GM19238 (cell line): Measurements from ENCODE around the gene AAMDC.
A peak's percentile ranks its signal among the peaks of the same experiment; 100 is the strongest.

ENCODE experiments used
- DNase-seq: peaks from one replicate; pipeline ENCODE4 v3.0.0; 2011; ENCODE audit warnings: low spot score; ENCODE audit not compliant: insufficient read length

Gene AAMDC

DNA sequence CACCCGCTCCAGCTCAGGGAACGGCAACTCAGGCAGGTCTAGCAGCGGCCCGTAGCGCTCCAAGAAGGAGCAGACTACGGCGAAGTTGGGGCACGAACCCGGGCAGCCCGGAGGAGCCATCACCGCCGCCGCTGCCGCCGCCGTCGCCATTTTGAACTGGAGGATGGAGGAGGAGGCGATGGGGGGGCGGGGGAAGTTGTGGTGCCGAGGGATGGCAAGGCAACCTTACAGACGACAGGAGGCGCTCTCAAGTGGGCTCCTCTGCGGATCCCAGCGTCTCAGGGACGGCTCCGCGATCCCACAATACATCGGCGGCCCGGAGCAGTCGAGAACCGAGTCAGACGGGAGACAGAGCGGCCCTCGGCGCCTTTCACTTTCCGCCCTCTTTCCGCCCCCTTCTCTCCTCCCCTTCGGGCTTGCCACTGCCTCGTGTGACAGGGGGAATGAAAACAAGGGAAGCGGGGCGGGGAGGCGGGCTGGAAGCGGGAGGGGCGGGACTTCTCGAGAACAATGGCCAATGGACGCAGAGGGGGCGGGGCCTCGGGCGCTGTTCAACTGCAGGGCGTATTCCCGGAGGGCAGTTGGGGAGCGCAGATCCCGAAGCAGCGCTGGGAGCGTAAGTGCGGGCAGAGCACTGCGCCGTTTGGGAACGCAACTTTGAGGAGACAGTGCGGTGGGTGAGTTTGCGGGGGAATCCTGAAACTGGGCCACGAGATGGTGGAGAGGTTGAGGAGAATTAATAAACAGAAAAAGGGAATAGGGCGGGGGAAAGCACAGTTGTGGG is at the start of gene AAMDC, which contains the start of gene RSF1:
Gene AAMDC (plus strand): TSS at position 580 of the 784 bp plus-strand sequence. CDS start 21,353 bp downstream, outside the sequence.
Gene RSF1 (minus strand): TSS at position 158 of the 784 bp plus-strand sequence. CDS start 8 bp downstream, at position 150.
- peak; percentile 88 for DNase-seq

DNA sequence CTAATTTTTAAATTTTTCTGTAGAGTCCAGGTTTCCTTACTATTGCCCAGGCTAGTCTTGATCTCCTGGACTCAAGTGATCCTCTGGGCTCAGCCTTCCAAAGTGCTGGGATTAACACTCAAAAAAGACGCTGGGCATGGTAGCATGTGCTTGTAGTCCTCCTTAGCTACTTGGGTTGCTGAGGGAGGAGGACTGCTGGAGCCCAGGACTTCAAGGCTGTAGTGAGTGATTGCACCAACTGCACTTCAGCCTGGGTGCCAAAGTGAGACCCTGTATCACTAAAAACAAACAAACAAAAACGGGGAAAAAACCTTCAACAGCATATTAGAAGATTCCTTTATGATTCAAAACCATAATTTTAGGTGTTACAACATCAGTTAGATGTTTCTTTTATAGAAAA is 45.0 kb upstream of the AAMDC start:
- no peak for DNase-seq

DNA sequence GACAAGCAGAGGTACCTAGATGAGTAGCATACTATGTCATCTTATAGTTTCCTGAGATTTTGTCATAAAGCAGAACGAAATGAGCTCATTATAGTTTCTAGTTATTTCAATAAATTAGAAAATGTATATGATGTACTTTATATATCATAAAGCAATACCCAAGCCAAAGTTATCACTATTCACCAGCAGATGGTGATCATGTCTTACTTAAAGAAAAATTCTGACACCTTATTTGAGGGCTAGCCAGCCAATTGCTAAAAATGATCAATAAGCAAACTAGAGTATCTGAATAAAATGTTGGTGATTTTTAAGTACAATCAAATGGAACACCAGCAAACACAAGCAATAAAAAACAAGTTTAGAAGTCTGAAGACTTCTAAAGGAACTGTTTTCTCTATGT is 44.5 kb upstream of the AAMDC start:
- no peak for DNase-seq

DNA sequence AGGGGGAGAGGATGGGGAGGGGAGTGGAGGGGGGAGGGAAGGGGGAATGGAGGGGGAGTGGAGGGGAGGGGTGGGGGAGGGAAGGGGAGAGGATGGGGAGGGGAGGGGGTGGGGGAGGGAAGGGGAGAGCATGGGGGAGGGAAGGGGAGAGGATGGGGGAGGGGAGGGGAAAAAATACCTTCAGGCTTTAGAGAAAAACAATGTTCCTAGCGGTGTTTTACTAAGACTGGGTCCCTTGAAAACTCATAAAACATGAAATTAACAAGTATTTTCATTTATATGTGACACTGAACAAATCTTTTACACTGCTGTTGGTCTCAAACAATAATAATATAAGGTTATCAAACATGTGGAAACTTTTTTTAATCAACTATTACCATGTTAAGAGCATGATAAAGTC is 42.8 kb upstream of the AAMDC start:
- DNase-seq, result no peak

DNA sequence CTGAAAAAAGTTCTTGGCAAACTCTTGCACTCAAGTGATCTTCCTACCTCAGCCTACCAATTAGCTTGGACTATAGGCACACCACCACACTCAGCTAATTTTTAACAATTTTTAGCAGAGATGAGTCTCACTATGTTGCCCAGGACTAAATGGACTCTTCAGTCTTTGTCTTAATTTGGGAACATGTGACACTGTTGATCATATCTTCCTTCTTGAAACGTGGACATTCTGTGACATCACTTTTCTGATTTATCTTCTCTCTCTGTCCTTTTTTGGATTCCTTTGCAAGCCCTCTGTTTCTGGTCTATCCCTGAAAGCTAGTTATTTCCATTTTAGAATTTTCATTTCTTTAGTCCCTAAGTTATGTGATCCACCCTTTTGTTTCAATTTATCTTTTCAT is 42.4 kb upstream of the AAMDC start:
- no peak for DNase-seq

DNA sequence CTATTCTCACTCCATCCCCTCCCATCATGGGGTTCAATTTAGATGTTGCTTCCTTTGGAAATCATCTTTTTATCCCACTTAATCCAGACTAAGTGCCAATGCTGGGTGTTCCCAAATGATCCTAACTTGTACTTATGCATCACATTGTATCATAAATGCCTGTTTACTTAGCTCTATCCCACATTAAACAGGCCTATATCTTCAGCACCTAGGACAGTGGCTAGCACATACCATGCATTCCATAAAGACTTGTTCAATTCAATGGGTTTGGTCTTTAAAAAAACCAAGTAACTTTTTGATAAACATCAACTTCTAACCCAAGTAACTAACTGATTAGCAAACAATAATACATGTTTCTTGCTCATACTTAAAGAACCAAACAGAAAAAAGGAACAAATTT is 41.0 kb upstream of the AAMDC start:
- no peak for DNase-seq

DNA sequence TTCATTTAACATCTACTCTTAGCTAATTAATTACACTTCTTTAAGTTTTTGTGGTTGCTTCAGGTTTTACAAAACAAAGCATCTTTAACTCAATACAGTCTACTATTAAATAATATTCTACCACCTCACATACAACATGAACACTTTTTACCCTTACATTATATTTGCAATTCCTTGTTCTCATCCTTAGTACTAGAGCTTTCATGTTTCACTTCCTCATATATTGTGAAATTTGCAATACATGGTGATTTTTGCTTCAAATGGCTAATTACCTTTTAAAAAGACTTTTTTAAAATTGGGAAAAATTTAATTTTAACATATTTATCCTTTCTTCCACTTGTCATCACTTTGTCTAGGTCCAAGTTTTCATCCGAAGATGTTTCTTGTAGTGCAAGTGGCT is 37.9 kb upstream of the AAMDC start:
- no peak for DNase-seq

DNA sequence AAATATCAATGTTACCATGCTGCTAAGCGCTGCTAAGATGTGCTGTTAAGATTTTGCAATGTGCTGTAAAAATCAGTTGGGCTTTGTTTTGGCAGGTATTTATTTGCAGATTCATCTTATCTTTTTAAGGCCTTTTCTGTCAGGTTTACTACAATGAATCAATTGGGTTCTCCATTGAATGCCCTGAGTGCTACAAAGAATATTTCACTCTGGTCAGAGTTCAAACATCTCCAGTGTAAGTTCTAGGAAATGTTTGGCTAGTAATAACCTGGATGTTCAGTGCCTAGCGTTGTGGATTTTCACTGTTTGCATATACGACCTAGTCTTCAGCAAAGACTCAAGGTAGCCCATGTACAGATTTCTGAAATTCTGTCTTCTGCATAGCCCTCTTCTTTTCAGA is 36.4 kb upstream of the AAMDC start:
- no peak for DNase-seq

DNA sequence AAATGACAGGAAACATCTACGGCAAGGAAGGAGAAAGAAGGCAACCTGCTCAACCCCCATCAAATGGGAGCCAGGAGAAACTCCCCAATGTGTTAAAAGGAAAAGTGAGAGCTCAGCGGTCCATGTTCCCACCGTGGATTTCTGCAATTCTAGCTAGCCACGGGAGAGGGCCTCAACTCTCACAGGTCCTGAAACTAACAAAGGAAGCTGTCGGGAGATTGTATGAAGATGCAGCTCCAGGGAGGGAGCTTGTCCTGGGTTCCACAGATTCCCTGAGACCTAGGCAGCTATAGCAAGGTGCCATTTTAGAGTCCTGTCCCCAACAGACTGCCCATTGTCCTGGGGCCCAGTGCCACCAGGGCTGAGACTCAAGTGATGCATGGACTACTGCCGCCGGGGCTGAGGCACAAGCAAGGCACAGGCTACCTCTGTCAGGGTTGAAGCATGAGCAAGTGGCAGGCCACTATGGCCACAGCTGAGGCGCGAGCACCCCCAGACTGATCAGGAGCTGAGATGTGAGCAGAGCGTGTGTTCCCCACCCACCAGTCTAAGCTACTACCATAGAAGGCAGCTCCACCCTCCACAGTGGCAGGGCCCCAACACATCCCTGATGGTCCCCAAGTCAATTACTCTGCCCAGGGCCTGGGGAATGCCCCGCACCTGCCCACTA is 31.7 kb upstream of the AAMDC start:
- DNase-seq, result no peak

DNA sequence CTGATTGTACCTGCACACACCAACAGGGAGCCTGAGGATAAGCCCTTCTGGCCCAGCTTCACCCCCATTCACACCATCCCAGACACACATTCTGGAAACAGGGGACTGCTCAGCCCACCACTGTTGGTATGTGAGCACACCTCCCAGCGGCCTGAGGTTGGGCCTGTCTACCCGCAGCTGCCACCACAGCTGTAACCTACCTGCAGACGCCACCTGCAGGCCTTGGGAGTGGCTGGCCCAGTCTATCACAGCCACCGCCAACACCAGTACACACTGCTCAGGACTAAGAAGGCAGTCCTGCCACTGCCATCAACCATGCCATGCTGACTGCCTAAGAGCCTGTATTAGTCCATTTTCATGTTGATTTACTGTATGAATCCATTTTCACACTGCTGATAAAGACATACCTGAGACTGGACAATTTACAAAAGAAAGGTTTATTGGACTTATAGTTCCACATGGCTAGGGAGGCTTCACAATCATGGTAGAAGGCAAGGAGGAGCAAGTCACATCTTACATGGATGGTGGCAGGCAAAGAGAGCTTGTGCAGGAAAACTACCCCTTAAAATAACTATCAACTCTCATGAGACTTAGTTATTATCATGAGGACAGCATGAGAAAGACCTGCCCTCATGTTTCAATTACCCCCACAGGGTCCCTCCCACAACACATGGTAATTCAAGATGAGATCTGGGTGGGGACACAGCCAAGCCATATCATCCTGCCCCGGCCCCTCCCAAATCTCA is 31.0 kb upstream of the AAMDC start:
- no peak for DNase-seq

DNA sequence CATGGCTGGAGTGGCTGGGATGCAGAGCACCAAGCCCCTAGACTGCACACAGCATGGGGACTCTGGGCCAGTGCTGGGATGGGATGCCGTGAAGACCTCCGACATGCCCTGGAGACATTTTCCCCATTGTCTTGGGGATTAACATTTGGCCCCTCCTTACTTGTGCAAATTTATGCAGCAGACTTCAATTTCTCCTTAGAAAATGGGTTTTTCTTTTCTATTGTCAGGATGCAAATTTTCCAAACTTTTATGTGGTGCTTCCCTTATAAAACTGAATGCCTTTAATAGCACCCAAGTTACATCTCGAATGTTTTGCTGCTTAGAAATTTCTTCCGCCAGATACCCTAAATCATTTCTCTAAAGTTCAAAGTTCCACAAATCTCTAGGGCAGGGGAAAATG is 29.6 kb upstream of the AAMDC start:
- no peak for DNase-seq

DNA sequence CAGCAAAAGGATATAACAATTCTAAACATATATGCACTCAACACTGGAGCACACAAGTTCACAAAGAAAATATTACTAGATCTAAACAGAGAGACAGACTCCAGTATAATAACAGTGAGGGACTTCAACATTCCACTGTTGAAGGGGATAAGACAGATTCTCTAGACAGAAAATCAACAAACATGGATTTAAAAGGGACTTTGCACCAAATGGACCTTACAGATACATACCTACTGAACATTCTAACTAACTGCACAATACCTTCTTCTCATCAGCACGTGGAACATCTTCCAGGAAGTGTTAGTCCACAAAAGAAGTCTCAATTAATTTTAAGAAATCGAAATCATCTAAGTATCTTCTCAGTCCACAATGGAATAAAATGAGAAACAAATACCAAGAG is 27.0 kb upstream of the AAMDC start:
- no peak for DNase-seq

DNA sequence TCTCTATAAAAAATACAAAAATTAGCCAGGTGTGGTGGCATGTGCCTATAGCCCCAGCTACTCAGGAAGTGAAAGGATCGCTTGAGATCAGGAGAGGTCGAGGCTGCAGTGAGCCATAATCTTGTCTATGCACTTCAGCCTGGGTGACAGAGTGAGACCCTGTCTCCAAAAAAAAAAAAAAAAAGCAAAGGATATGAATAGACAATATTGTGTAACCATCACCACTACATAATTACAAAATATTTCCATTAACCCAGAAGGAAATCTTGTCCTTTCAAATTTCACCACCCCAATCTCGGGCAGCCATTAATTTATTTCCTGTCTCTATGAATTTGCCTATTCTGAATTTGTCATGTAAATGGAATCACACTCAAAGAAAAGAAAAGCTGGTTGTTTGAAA is 21.6 kb upstream of the AAMDC start:
- DNase-seq, result no peak

DNA sequence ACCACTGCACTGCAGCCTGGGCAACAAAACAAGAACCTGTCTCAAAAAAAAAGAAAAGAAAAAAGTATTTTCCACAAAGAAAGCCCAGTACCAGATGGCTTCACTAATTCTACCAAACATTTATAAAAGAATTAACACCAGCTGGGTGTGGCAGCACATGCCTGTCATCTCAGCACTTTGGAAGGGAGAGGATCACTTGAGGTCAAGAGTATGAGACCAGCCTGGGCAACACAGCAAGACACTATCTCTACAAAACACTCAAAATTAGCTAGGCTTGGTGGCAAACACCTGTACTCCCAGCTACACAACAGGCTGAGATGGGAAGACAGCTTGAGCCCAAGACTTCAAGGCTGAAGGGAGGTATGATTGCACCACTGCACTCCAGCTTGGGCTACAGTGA is 20.5 kb upstream of the AAMDC start:
- no peak for DNase-seq

DNA sequence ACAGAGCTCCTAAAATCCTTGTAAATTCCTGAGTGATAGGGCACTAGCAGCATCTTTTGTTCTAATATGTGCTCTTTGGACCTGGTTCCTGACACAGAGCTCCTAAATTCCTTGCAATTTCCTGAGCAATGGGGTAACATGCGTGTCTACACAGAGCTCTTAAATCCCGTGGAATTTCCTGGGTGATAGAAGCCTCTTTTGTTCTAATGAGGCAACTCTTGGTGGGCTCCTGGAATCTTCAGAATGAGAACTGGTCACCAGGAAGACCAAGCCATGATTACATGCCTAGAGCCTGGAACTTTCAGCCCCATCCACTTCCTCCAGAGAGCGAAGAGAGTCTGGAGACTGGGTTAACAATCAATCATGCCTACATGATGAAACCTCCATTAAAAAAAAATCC is 19.5 kb upstream of the AAMDC start:
- DNase-seq, result no peak

DNA sequence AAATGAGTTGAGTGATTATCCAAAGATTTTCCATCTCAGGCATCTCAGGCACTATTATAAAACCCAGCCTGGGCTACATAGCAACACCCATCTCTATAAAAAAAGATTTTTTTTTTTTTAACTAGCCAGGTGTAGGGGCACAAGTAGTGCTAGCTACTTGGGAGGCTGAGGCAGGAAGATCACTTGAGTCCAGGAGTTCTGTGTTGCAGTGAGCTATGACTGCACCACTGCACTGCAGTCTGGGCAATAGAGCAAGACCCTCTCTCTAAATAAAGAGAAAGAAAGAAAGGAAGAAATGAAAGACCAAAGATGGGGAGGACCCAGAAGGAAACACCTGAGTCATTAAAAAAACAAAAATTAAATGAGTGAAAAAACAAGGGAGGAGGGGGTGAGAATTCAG is 14.5 kb upstream of the AAMDC start:
- DNase-seq, result no peak

DNA sequence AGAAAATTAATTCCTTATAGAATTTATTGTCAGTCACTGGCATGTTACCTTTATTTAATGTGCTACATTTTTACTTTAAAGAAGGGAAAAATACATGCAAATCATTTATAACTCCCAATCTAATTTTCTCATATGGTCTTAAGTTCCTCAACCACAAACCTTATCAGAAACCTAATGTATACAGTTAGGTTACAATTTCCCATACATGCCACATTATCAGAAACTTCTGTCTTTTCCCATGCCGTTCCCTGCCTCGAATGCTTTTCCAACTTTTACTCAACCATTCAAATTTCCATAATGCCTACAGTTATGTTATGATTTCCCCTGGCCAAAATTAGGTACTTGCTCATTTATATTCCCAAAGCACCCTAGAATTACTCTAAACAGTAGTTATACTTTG is 14.0 kb upstream of the AAMDC start:
- no peak for DNase-seq

DNA sequence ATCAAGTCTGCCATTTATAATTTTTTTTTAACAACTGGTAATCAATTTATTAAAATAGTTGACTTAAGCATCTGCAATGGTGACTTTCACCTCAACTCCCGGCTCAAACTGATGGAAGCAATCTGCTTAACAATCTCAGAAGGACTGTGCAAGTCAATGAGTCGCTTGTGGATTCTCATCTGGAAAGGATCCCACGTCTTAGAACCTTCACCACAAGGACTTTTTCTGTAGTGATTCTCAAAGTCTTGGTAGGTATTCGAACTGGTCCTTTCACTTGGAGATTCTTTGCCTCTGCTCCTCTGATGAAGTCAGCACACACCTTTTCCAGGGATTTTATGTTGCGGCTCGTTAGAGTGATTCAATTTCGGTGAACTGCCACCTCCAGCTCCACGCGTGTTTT is 7.7 kb upstream of the AAMDC start:
- DNase-seq, result no peak

DNA sequence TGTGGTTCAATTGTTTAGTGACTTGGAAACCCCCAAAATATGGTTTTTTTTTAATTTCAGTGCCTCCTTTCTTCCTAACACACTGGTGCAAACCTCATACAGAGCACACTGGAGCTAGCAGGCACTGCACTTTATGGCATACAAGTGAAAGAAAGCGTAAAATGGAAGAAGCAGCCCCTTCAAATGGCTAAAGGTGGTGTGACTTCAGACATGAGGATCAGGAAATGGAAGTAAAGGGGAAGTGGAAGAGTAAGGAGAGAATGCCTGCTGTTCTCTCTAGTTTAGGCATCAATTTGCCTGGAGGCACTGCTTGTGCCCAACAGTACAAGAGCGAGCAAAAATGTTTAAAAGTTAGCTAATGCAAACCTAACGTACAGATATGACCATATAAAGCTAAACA is 6.1 kb upstream of the AAMDC start:
- DNase-seq, result no peak

DNA sequence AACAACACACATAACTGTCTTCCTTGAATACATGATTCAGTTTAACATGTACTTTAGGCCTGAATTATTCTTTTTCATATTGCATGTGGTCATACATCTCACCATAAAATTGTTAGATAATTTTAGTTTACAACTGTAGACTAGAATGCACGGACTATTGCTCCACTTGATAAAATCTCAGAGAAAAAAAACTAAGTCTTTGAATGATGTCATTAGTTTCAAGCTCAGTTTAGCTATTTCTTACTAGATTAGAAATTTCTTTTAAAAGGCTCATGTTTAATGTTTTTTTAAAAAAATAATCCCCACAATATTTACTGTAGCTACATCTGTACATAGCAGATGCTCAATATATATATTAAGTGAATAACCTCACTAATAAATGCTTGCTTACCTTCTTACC is 5.5 kb upstream of the AAMDC start:
- no peak for DNase-seq

DNA sequence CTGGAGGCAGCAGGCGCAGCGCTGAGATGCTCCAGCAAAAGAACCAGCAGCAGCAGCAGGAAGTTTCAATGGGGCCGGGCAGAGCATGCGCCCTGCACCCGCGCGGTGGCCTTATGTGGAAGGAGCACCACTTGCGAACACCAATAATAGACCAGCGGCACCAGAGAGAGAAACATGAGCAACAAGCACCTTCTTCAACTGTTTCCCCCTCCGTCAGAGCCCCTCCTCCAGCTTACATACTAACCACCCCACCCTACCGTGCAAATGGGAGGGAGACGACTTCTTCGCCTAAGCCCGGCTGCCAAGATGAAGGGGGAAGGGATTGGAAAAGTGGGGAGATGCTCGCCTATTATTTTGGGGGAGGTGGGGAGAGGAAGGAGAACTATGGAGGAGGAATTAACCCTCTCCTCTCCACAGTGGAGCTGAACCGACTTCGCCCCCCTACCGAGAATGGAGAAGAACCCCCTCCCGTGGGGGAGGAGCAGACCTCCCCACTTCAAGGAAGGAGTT is 1.5 kb upstream of the AAMDC start:
- peak; percentile 53 for DNase-seq

DNA sequence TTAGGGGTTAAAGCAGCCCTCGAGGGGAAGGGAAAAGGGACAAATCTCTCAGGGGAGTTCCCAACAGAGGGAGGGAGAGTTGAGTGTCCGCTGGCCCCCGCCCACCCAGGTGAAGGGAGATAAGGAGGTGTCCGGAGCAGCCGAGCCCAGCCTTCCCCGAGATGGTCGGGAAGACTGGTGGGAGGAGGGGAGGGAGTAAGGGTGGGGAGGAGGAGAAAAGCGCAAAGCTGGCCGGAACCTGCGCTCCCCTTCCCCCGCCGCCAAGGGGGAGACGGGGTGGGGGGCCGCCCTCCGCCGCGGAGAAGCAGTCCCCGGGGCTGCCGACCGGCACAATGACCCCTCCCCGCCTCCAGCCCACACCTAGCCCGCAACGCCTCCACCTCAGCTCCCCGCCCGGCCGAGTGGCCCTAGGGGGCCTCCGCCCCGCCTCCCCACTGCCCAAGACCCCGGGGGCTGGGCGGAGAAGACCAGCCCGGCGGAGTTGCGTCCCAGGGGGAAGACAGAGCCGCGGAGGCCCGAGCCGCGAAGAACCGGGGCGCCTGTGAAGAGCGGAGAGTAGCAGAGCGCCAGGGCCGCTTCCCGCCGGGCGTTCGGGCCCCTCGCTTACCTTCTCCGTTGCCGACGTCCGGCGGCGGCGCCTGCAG is 901 bp upstream of the AAMDC start:
- no peak for DNase-seq
